GM18502 (cell line): ENCODE results near the gene RAPGEF4.
"Not testable (repeated sequence)": the region's sequence is repeated elsewhere in the genome, so short reads cannot be mapped to it uniquely, and the experiment has no call there.

ENCODE experiments used
- ATAC-seq: cut with Tn5 transposase; IDR thresholded peaks from one replicate; pipeline ENCODE4 v1.9.1; 2021; ENCODE audit warnings: mild to moderate bottlenecking; ENCODE audit not compliant: unreplicated experiment, poor library complexity

RAPGEF4 gene

DNA sequence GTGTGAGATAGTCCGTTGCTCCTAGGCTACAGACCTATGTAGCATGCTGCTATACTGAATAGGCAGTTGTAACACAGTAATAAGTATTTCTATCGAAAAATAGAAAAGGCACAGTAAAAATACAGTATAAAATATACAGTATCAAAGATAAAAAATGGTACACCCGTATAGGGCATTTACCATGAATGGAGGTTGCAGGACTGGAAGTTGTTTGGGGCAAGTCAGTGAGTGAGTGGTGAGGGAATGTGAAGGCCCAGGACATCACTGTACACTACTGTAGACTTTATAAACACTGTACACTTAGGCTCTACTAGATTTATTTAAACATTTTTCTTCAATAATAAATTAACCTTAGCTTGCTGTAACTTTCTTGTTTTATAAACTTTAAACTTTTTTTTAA lies 343.5 kb downstream of the RAPGEF4 start:
- ATAC-seq: no peak

GRCh38 chr2:173079973-173080860 lies 344.6 kb downstream of the RAPGEF4 start:
- no peak for ATAC-seq

- ATAC-seq: no peak
These were observed 351.0 kb downstream of the RAPGEF4 start for GRCh38 chr2:173086518-173087213.

GRCh38 chr2:173087214-173087581 lies 351.6 kb downstream of the RAPGEF4 start:
- no peak for ATAC-seq

GRCh38 chr2:173087793-173088496 lies 352.3 kb downstream of the RAPGEF4 start:
- no peak for ATAC-seq

DNA sequence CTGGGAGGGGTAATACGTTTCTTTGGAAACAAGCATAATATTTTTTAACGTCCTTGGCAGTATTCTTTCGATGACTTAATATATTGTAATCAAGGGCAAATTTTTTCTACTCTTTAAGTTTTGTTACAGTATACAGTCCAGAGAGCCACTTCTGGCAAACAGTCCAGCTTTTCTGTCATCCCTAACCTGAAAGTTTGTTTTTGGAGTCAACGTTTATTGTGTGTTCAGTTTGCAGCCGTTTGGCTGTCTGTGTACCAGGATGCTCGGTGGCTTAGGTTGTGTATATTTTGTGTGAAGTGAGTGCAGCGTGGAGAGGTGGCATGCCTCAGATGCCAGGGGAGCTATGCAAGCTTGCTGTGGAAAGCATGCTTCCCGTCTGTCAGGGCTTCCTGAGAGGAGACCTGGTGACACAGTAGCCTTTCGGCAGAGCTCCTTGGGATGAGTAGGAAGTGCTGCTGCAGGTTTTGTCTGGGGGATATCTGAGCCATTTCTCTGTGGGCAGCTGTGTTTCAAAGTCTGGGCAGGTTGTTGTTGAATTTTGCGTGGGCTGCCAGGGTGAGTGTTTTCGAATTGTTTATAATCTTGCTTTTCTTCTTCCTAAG lies 354.7 kb downstream of the RAPGEF4 start:
- no peak for ATAC-seq

DNA sequence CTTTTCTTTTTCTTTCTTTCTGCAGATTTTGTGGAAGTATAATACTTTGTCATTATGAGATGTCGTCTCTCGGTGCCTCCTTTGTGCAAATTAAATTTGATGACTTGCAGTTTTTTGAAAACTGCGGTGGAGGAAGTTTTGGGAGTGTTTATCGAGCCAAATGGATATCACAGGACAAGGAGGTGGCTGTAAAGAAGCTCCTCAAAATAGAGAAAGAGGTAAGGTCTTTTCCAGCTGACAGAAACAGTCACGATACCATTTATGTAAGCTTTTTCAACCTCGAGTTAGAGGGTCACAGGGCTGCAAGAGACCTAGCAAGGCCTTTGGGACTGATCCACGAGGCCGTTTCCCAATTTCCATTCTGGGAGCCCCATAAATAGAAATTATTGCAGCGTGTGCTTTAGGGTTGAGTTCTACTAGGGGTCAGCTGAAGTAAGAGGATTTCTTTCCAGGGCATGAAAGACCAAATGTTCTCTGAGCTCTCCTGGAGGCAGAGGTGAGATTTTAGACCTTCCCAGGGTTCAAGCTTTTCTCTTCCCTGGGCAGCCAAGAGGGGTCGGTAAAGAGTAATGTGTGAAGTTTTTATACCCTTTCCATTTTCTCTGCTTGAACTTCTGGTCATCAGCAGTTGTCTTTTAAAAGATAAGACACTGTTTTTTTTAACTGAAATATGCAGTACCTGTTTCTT lies 355.5 kb downstream of the RAPGEF4 start:
- no peak for ATAC-seq

- no peak for ATAC-seq
These were observed 356.3 kb downstream of the RAPGEF4 start for GRCh38 chr2:173091910-173092309.

DNA sequence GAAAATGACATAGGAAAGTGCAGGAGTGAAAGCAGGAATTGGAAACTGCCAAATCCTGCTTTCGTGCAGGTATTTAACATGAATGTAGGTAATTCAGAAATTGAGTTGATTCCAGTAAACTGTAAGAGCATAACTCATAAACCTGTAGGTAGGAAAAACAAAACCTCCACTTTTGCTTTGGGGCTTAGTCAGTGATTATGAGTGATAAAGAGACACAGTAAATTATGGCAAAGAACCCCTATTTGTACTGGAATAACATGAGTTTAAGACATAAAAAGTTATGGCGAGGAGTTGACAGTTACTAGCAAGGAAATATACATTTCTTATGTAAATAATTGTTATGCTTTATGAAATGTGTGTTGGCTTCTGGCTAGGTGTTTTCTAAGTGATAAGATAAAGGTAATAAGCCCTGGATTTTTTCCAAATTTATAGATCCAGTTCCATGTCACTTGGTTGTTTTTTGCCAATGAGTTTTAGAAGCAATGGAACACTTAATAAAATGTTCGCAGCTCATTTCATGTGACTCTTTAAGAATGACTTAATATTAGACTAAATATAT lies 357.3 kb downstream of the RAPGEF4 start:
- ATAC-seq: no peak

- not testable (repeated sequence) for ATAC-seq
These were observed 358.0 kb downstream of the RAPGEF4 start for GRCh38 chr2:173093617-173094016.

DNA sequence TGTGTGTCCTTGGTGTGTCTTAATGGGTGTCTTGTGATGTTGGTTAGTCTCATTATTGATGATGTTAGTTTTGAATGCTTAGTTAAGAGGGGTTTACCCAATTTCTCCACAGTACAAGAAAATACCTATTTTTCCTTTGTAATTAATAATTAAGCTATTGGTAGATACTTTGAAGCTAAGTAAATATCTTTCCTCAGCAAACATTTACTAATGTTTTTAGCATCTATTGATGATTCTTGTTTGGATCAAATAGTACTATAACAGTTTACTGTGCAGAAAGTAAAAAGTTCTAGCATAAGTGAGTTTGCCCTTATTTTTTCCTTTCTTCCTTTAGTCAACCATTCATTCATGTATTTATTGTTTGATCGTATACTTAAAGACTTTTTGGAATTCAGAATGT lies 359.1 kb downstream of the RAPGEF4 start:
- no peak for ATAC-seq

DNA sequence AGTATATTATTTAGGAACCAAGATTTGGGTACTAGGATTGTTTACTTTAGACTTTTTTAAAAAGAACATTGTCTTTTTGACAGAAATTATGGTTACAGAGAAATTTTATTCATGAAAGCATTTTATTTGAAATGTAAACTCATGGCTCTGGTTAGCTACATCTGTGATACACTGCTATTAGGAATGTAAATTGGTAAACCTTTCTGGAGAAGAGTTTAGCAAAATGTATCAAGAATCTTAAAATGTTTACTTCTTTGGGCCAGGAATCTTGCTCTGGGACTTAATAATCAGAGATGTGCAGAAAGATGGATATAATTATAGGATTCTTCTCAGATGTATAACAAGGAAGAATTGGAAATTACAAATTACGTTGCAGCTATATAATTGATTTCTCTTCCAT lies 359.7 kb downstream of the RAPGEF4 start:
- no peak for ATAC-seq

DNA sequence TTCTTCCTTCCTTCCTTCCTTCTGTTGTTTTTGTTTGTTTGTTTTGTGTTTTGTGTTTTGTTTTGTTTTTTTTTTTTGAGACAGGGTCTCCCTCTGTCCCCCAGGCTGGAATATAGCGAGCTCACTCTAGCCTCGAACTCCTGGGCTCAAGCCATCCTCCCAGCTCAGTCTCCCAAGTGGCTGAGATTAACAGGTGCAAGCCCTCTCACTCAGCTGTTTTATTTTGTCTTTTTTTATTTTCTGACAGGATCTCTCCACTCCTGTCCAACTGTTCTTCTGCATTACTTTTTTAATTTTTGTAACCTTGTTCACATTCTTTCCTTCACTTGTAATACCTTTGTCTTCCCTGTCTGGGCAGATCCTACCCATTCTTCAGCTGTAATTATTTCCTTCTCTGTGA lies 363.6 kb downstream of the RAPGEF4 start:
- ATAC-seq: no peak

GRCh38 chr2:173099804-173100203 lies 364.2 kb downstream of the RAPGEF4 start:
- no peak for ATAC-seq

DNA sequence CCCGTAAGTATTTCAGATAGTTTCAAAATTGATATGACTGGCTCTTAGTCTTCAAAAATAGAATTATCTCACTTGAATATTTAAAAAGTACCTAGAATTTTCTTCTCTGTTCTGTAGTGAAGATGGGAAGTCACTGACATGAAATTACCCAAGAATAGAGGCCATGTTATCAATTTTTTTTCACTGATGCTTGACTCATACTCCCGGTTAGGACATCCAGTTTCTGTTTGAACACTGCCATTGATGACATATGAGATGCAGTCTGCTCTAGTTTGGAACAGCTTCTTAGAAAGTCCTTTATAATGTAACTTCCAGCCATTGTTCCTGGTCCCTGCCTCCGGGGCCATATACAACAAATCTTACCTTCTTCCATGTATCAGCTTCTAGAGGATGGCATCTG lies 366.0 kb downstream of the RAPGEF4 start:
- ATAC-seq: peak; percentile 84
